H9 (cell line): ENCODE measurements around the gene TANK. TPM values are rescaled to one million over a fixed set of nuclear protein-coding genes. Genes with fewer than 3 reads are reported as not detected.

Experiments
- DNase-seq: peaks from one replicate; pipeline ENCODE4 v3.0.0-alpha.2; 2017
- H2AFZ ChIP-seq: one replicate; pipeline ENCODE4 v1.6.1; 2013; ENCODE audit warnings: mild to moderate bottlenecking, low read length, control low read depth, moderate library complexity
- H2AK5ac ChIP-seq: 2 replicates; pipeline ENCODE4 v1.6.1; 2013; ENCODE audit warnings: low read length, control low read depth, mixed read lengths; ENCODE audit not compliant: insufficient read length
- H2BK120ac ChIP-seq: one replicate; pipeline ENCODE4 v1.6.1; 2013; ENCODE audit warnings: low read depth, mild to moderate bottlenecking, low read length, control low read depth, inconsistent platforms; ENCODE audit not compliant: poor library complexity, severe bottlenecking
- H2BK12ac ChIP-seq: 2 replicates; pipeline ENCODE4 v1.6.1; 2013; ENCODE audit warnings: low read length, control low read depth, mixed read lengths, low read depth; ENCODE audit not compliant: insufficient read length
- H2BK15ac ChIP-seq: 2 replicates; pipeline ENCODE4 v1.6.1; 2013; ENCODE audit warnings: low read depth, low read length, control low read depth
- H2BK20ac ChIP-seq: one replicate; pipeline ENCODE4 v1.6.1; 2013; ENCODE audit warnings: low read depth, mild to moderate bottlenecking, low read length, control low read depth, inconsistent platforms; ENCODE audit not compliant: poor library complexity, severe bottlenecking
- H2BK5ac ChIP-seq: 2 replicates; pipeline ENCODE4 v1.6.1; 2013; ENCODE audit warnings: low read length, control low read depth, mixed read lengths; ENCODE audit not compliant: insufficient read length
- H3K14ac ChIP-seq: 2 replicates; pipeline ENCODE4 v1.6.1; 2013; ENCODE audit warnings: low read length, control low read depth; ENCODE audit not compliant: insufficient read depth
- H3K18ac ChIP-seq: 2 replicates; pipeline ENCODE4 v1.6.1; 2013; ENCODE audit warnings: low read depth, mild to moderate bottlenecking, mixed read lengths, low read length, control low read depth; ENCODE audit not compliant: insufficient read length
- H3K23ac ChIP-seq: 2 replicates; pipeline ENCODE4 v1.6.1; 2013; ENCODE audit warnings: low read length, control low read depth, mixed read lengths, low read depth; ENCODE audit not compliant: insufficient read length
- H3K23me2 ChIP-seq: 2 replicates; pipeline ENCODE4 v1.6.1; 2013; ENCODE audit warnings: low read depth, mild to moderate bottlenecking, mixed read lengths, low read length, control low read depth; ENCODE audit not compliant: insufficient read length, poor library complexity, severe bottlenecking
- H3K27ac ChIP-seq: 2 replicates; pipeline ENCODE4 v1.5.1; 2013; ENCODE audit warnings: low read length, control low read depth, mixed read lengths, low read depth; ENCODE audit not compliant: insufficient read length
- H3K27me3 ChIP-seq: 2 replicates; pipeline ENCODE4 v1.6.1; 2013; ENCODE audit warnings: low read length, control low read depth, inconsistent platforms; ENCODE audit not compliant: insufficient read depth
- H3K4ac ChIP-seq: 2 replicates; pipeline ENCODE4 v1.6.1; 2013; ENCODE audit warnings: low read depth, mild to moderate bottlenecking, control low read depth, inconsistent platforms, low read length, moderate library complexity
- H3K4me1 ChIP-seq: 2 replicates; pipeline ENCODE4 v1.6.1; 2013; ENCODE audit warnings: low read length, control low read depth, inconsistent platforms; ENCODE audit not compliant: insufficient read depth
- H3K4me2 ChIP-seq: 2 replicates; pipeline ENCODE4 v1.6.1; 2013; ENCODE audit warnings: low read length, control low read depth, mixed read lengths; ENCODE audit not compliant: insufficient read length, insufficient read depth
- H3K56ac ChIP-seq: 2 replicates; pipeline ENCODE4 v1.6.1; 2013; ENCODE audit warnings: low read depth, mild to moderate bottlenecking, mixed read lengths, low read length, control low read depth; ENCODE audit not compliant: insufficient read length
- H3K79me1 ChIP-seq: 2 replicates; pipeline ENCODE4 v1.6.1; 2013; ENCODE audit warnings: low read depth, mild to moderate bottlenecking, moderate library complexity, low read length, control low read depth, inconsistent platforms; ENCODE audit not compliant: insufficient read depth, poor library complexity, severe bottlenecking
- H3K79me2 ChIP-seq: 2 replicates; pipeline ENCODE4 v1.6.1; 2013; ENCODE audit warnings: low read length, control low read depth, inconsistent platforms; ENCODE audit not compliant: insufficient read depth
- H3K9ac ChIP-seq: 2 replicates; pipeline ENCODE4 v1.6.1; 2013; ENCODE audit warnings: low read length, control low read depth, mixed read lengths; ENCODE audit not compliant: insufficient read length; ENCODE audit errors: extremely low read depth
- H3K9me3 ChIP-seq: one replicate; pipeline ENCODE4 v1.6.1; 2013; ENCODE audit warnings: low read depth, low read length, inconsistent platforms; ENCODE audit not compliant: control insufficient read depth
- H3T11ph ChIP-seq: one replicate; pipeline ENCODE4 v1.6.1; 2013; ENCODE audit warnings: mild to moderate bottlenecking, low read length, control low read depth, inconsistent platforms
- H4K20me1 ChIP-seq: one replicate; pipeline ENCODE4 v1.6.1; 2013; ENCODE audit not compliant: control insufficient read depth, insufficient read length, insufficient read depth
- H4K5ac ChIP-seq: 2 replicates; pipeline ENCODE4 v1.6.1; 2013; ENCODE audit warnings: low read depth, mild to moderate bottlenecking, mixed read lengths, low read length, control low read depth; ENCODE audit not compliant: insufficient read length
- H4K8ac ChIP-seq: replicated peaks from 2 replicates; pipeline ENCODE4 v1.6.1; 2013; ENCODE audit warnings: low read length, control low read depth, mixed read lengths, low read depth; ENCODE audit not compliant: insufficient read length
- H4K91ac ChIP-seq: 2 replicates; pipeline ENCODE4 v1.6.1; 2013; ENCODE audit warnings: low read depth, mild to moderate bottlenecking, moderate library complexity, mixed read lengths, low read length, control low read depth; ENCODE audit not compliant: insufficient read length
- H3K27ac Mint-ChIP-seq, 3 experiments: 2 replicates in 2 of 3; 3 replicates in 1 of 3; pipeline ENCODE4 v1.8.0; 2020 to 2021; ENCODE audit warnings: mixed read lengths in 3 of 3, mild to moderate bottlenecking in 1 of 3, moderate library complexity in 1 of 3
- H3K27me3 Mint-ChIP-seq: 2 replicates; pipeline ENCODE4 v1.8.0; 2021; ENCODE audit warnings: low read depth, mild to moderate bottlenecking, moderate library complexity, mixed read lengths
- H3K36me3 Mint-ChIP-seq, 3 experiments: 2 replicates in 2 of 3; 3 replicates in 1 of 3; pipeline ENCODE4 v1.8.0; 2020 to 2021; ENCODE audit warnings: low read depth in 3 of 3, mixed read lengths in 3 of 3; ENCODE audit not compliant: insufficient read depth in 1 of 3
- H3K4me1 Mint-ChIP-seq, 2 experiments: 2 replicates each; pipeline ENCODE4 v1.8.0; 2020; ENCODE audit warnings: mixed read lengths in 2 of 2
- H3K4me3 Mint-ChIP-seq, 2 experiments: 2 replicates in 1 of 2; 3 replicates in 1 of 2; pipeline ENCODE4 v1.8.0; 2020 to 2021; ENCODE audit warnings: mild to moderate bottlenecking in 2 of 2, mixed read lengths in 2 of 2, moderate library complexity in 1 of 2
- H3K9me3 Mint-ChIP-seq, 2 experiments: 2 replicates in 1 of 2; 3 replicates in 1 of 2; pipeline ENCODE4 v1.8.0; 2020; ENCODE audit warnings: mild to moderate bottlenecking in 2 of 2, mixed read lengths in 2 of 2, moderate library complexity in 1 of 2
- WGBS: extraction: QIAGEN DNeasy Blood & Tissue Kit; methylation state at CpG from one replicate; pipeline ENCODE4 v1.1.7; 2013; ENCODE audit warnings: missing lambda C conversion rate, low lambda C conversion rate, mixed read lengths; ENCODE audit not compliant: insufficient read length; ENCODE audit errors: extremely low coverage; 5-methylcytosine and 5-hydroxymethylcytosine counted together
- total RNA-seq: library from RNA; stranded (reverse); gene quantifications from 2 replicates; pipeline ENCODE4 v1.2.1, GENCODE V29; 2021
- TF ChIP-seq, protein P1 (sequence below): fragments of 200-600 bp; sonication (generic); conservative IDR thresholded peaks from 3 replicates; pipeline ENCODE4 v1.8.0; 2021; ENCODE audit warnings: antibody characterized with exemption, mild to moderate bottlenecking

Gene TANK
- total RNA-seq, 1 experiment from 2014 or later: 23.9 TPM

DNA sequence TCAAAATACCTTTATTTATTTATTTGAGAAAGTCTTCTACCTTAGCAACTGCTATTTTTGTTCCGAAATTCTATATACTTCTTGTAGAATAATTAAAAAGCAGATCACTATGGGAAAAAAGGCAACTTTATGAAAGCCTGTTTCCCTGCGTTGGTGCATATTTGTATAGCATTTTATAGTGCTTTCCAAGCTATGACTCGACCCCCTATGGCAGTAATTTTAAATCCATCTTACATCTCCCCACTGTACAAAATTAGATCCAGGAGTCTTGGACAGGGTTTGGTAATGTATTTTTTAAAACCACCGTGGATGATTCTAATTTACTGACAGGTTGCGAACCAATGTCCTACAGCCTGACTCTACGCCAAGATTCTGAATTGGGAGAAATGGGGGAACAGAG is 10.1 kb downstream of the TANK start:
- H3K27ac Mint-ChIP-seq: no peak overlapping the region; a peak in 1 of 7 replicates
- H3K79me1 ChIP-seq: peaks cover 3% of the 10 kb centered on the region
- H3K9ac ChIP-seq: no peak overlapping the region
- H3K23ac ChIP-seq: no peak overlapping the region
- H2BK5ac ChIP-seq: no peak overlapping the region
- no peak overlapping the region for H4K5ac ChIP-seq
- no peak overlapping the region for H2AFZ ChIP-seq
- H3K4me1 ChIP-seq: no peaks in the 10 kb centered on the region; the same call in 1 of the 2 replicates
- H3K36me3 Mint-ChIP-seq: peaks cover 0 to 4% (median 3%) of the 10 kb centered on the region in 3 experiments; a peak in 3 of 7 replicates
- H3K14ac ChIP-seq: no peak overlapping the region
- no peak overlapping the region for H3K56ac ChIP-seq
- no peak overlapping the region for H2BK15ac ChIP-seq
- H3K27ac ChIP-seq: no peak overlapping the region
- no peak overlapping the region for H2BK12ac ChIP-seq
- H3T11ph ChIP-seq: no peak overlapping the region
- H3K4me2 ChIP-seq: no peak overlapping the region
- no peak overlapping the region for H4K91ac ChIP-seq
- WGBS: no CpG with 5 or more reads among the region's 6 CpGs
- H3K27me3 ChIP-seq: no peaks in the 10 kb centered on the region
- H4K20me1 ChIP-seq: no peaks in the 10 kb centered on the region
- no peaks in the 10 kb centered on the region for H3K27me3 Mint-ChIP-seq
- H3K4me3 Mint-ChIP-seq: no peak overlapping the region
- H2BK20ac ChIP-seq: no peak overlapping the region
- no peak overlapping the region for H3K18ac ChIP-seq
- H3K23me2 ChIP-seq: no peaks in the 10 kb centered on the region
- no peak for DNase-seq
- H3K79me2 ChIP-seq: no peaks in the 10 kb centered on the region
- peaks cover 15 to 25% of the 10 kb centered on the region in 2 experiments for H3K4me1 Mint-ChIP-seq
- H4K8ac ChIP-seq: no peak overlapping the region
- H2BK120ac ChIP-seq: no peak overlapping the region
- H3K4ac ChIP-seq: no peak overlapping the region
- TF ChIP-seq, protein P1, sequence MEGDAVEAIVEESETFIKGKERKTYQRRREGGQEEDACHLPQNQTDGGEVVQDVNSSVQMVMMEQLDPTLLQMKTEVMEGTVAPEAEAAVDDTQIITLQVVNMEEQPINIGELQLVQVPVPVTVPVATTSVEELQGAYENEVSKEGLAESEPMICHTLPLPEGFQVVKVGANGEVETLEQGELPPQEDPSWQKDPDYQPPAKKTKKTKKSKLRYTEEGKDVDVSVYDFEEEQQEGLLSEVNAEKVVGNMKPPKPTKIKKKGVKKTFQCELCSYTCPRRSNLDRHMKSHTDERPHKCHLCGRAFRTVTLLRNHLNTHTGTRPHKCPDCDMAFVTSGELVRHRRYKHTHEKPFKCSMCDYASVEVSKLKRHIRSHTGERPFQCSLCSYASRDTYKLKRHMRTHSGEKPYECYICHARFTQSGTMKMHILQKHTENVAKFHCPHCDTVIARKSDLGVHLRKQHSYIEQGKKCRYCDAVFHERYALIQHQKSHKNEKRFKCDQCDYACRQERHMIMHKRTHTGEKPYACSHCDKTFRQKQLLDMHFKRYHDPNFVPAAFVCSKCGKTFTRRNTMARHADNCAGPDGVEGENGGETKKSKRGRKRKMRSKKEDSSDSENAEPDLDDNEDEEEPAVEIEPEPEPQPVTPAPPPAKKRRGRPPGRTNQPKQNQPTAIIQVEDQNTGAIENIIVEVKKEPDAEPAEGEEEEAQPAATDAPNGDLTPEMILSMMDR: no peak
- H3K9me3 Mint-ChIP-seq: no peaks in the 10 kb centered on the region
- no peaks in the 10 kb centered on the region for H3K9me3 ChIP-seq
- no peak overlapping the region for H2AK5ac ChIP-seq
